Measurements from ENCODE around the gene L3MBTL1. TPM values are rescaled to one million over a fixed set of nuclear protein-coding genes. Genes with fewer than 3 reads are reported as not detected.

L3MBTL1 gene
- total RNA-seq, 1 experiment from 2014 or later: 21.6 TPM

GRCh38 chr20:43530321-43531090 lies 23.0 kb downstream of the L3MBTL1 start (continued):
- TF ChIP-seq ZFX (IDR thresholded peaks at IDR 0.05): no peak
- TF ChIP-seq REST (IDR thresholded peaks at IDR 0.05; ENCODE audit: low read depth): no peak
- TF ChIP-seq EZH2phosphoT487 (IDR thresholded peaks at IDR 0.05; ENCODE audit: borderline replicate concordance): no peak
- TF ChIP-seq EGR1 (IDR thresholded peaks at IDR 0.05; ENCODE audit: low read depth): no peak

DNA sequence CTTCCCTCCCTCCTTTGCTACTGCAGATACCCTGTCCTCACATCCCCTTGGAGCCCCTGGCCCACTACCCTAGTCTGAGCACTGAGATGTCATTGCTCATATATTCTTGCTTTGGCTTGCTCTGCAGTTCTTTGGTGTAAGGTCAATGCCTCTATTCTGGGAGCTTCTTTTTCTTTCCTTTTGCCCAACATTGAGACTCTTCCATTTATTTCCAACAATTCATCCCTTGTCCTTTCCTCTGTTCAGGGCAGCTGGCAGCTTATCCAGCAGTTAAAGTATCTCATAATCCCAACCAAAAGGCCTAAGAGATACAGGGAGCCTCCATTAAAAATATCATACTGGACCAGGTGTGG lies 23.6 kb downstream of the L3MBTL1 start:
- ChIA-PET CTCF (interaction anchor here (1.9 kb wide), 1 partner anchor 17 kb away, joined by 4 read pairs; no protein-coding TSS in a partner anchor), RAD21 (ENCODE audit: low non-redundant PET in 1 of 2, low total read pairs in 2 of 2, uncharacterized antibody in 2 of 2, unreplicated experiment in 2 of 2) (no interaction called here), POLR2A (no interaction called here)
- no peak overlapping the region for H3K4me2 ChIP-seq (ENCODE audit: low read length)
- H3K79me2 ChIP-seq (ENCODE audit: insufficient read depth, low read length): no peaks in the 10 kb centered on the region
- H2AFZ ChIP-seq (ENCODE audit: low read depth, low read length, poor library complexity, severe bottlenecking): no peak overlapping the region
- no peak overlapping the region for H3K4me3 ChIP-seq (replicated peaks in 1 of 2; ENCODE audit: low read depth in 1 of 2, low read length in 2 of 2)
- no peak overlapping the region for H3K27ac ChIP-seq (ENCODE audit: low read depth, low read length)
- no TSS peak for BruUV-seq (replicated peaks)
- intact Hi-C loops (cut with micrococcal nuclease): loop anchor here (10.0 kb wide), 1 partner anchor 664 kb away; no protein-coding TSS in a partner anchor
- no peaks in the 10 kb centered on the region for H3K9me3 ChIP-seq (ENCODE audit: control insufficient read depth in 1 of 2, insufficient read depth in 1 of 2, low read depth in 1 of 2, low read length in 2 of 2)
- H3K9ac ChIP-seq (ENCODE audit: low read length): no peak overlapping the region
- peaks cover 0 to 4% of the 10 kb centered on the region in 2 experiments; a peak in 1 of 4 replicates for H3K36me3 ChIP-seq (ENCODE audit: control insufficient read depth in 1 of 2, insufficient read depth in 2 of 2, low read length in 2 of 2)
- no peaks in the 10 kb centered on the region for H3K9me2 ChIP-seq (ENCODE audit: insufficient read depth)
- H3K27me3 ChIP-seq (ENCODE audit: insufficient read depth, low read length): no peaks in the 10 kb centered on the region
- H4K20me1 ChIP-seq (ENCODE audit: insufficient read depth): no peaks in the 10 kb centered on the region
- H3K4me1 ChIP-seq (ENCODE audit: control insufficient read depth in 1 of 2, insufficient read depth in 2 of 2, low read length in 2 of 2): no peaks in the 10 kb centered on the region
- no peak for DNase-seq (ENCODE audit: low read depth, low spot score)
- ATAC-seq: no peak
- no peak for TF ChIP-seq SIN3A (IDR thresholded peaks at IDR 0.05; ENCODE audit: low read depth)
- TF ChIP-seq, protein P1, sequence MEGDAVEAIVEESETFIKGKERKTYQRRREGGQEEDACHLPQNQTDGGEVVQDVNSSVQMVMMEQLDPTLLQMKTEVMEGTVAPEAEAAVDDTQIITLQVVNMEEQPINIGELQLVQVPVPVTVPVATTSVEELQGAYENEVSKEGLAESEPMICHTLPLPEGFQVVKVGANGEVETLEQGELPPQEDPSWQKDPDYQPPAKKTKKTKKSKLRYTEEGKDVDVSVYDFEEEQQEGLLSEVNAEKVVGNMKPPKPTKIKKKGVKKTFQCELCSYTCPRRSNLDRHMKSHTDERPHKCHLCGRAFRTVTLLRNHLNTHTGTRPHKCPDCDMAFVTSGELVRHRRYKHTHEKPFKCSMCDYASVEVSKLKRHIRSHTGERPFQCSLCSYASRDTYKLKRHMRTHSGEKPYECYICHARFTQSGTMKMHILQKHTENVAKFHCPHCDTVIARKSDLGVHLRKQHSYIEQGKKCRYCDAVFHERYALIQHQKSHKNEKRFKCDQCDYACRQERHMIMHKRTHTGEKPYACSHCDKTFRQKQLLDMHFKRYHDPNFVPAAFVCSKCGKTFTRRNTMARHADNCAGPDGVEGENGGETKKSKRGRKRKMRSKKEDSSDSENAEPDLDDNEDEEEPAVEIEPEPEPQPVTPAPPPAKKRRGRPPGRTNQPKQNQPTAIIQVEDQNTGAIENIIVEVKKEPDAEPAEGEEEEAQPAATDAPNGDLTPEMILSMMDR (IDR thresholded peaks at IDR 0.05 in 2 of 3, conservative IDR thresholded peaks at IDR 0.05 in 1 of 3; ENCODE audit: borderline replicate concordance in 1 of 3, insufficient read depth in 1 of 3, low read depth in 2 of 3, low read length in 2 of 3): no peak
- TF ChIP-seq REST (IDR thresholded peaks at IDR 0.05; ENCODE audit: low read depth): no peak
- no peak for TF ChIP-seq TCF7L2 (IDR thresholded peaks at IDR 0.05; ENCODE audit: borderline replicate concordance, extremely low read depth, insufficient read depth, insufficient read length)
- no peak for TF ChIP-seq ATF3 (IDR thresholded peaks at IDR 0.05)
- no peak for TF ChIP-seq ZBTB33 (IDR thresholded peaks at IDR 0.05; ENCODE audit: extremely low read depth, insufficient replicate concordance, low read length)
- no peak for TF ChIP-seq RAD21 (IDR thresholded peaks at IDR 0.05; ENCODE audit: low read depth)
- no peak for TF ChIP-seq CBX3 (IDR thresholded peaks at IDR 0.05; ENCODE audit: low read depth)

Measured in HCT116 (cell line).